ENCODE measurements around the gene ELOVL6.

Gene ELOVL6

GRCh38 chr4:110032603-110033002 is 165.8 kb downstream of the ELOVL6 start:
- DNase-seq (ENCODE audit: low read depth): no peak

DNA sequence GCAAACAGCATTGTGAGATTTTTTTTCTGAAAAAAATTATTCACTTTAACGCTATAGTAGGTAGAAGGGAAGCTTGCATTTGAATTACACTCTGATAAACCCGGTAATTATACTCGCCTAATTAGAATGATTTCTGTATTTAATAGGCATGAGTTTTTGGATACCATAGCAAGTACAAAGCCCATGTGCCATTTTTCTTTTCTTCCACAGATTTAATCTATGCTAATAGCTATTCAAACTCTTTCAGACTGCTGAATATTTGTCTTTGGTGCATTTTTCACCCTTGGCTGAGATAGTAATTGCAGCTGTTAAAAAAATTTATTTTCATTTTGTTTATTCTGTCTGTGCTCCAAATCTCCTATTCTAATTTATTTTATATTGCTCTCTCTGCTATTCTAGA is 172.7 kb downstream of the ELOVL6 start:
- DNase-seq (ENCODE audit: low read depth): no peak

GRCh38 chr4:110025056-110025455 is 173.4 kb downstream of the ELOVL6 start:
- DNase-seq (ENCODE audit: low read depth): no peak

- no peak for DNase-seq (ENCODE audit: low read depth)
These were observed 176.0 kb downstream of the ELOVL6 start for GRCh38 chr4:110022457-110022856.

DNA sequence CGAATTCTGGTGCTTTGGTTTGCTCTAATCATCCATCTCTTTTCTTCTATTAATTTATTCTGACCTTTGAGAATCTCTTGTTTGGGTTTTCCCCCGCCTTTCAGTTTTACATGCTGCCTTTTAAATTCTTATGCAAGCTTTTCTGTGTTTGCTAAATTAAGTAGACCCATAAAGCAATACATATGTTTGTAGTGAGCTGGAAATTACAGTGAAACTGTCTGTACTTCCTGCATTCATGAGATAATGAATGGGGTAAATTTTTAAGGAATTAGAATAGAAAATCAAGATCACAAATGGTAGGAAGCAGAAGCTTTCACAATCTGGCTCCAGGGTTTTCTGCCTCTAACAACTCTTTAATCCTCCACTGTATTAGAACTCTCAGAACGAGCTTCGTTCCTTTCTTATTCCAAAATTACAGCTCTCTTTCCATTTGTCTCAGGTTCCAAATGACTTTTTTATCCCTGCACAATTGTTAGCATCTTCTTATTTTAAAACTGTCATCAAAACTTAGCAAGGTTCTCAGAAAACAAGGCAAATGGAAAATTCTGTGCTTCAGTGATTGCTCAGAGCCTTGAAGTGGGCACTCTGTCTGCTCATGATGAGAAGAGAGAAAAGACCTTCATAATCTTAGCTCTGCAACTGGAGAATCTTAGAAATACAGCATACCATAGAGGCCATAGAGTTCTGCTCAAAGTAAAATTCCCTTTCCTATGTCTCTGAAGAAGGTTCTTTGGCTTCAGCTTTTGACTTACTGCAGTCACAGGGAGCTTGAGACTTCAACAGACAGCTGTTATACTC is 177.6 kb downstream of the ELOVL6 start:
- no peak for DNase-seq (ENCODE audit: low read depth)

DNA sequence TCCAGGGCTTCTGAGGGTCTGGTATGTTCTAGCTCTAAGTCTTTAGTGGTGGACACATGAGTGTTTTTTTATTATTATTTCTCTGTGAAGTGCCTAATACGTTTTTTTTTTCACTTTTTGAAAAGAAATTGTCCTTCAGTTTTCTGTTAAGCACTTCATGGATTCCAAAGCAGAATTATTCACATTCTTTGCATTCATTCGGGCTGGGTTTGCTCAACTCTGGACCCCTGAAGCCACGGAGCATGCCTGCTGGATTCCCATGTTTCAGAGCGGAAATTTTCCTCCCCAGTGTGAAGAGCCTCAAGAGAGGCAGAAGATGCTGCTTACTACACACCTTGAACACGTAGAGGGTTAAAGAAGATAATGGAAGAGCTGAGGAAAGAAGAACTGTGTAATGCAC is 178.3 kb downstream of the ELOVL6 start:
- DNase-seq (ENCODE audit: low read depth): no peak

DNA sequence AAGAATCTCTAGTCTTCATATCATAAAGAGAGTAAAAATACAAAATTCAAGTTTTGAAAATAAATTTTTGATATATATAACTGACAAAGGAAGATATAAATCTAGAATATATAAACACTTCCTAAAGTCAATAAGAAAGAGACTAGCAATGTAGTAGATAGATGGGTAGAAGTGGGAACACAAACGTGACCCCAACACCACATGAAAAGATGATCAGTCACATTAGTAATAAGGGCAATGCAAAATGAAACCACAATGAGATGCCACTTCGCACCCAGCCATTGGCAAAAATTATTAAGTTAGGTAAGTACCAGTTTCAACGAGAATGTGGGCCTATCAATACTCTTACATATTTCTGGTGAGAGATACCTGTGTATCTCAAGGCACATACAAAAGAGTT is 179.3 kb downstream of the ELOVL6 start:
- DNase-seq (ENCODE audit: low read depth): no peak

DNA sequence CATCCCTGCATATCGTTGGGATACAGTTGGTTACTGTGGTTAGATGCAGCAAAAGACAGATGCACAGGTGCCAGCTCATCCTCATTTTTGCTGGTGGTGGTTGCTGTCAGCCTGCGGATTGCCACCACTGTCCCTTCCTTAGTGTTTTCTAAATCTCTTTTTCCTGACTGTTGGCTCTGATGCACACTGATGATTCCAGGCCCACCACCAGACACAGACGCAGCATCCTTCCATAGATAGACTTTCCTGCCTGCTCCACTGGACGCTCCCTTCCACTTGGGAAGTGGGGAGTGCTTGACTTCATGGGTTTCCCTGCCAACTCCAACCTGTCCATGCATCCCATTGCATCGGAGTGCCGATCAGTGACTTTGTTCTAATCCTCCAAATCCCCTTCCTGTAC is 184.2 kb downstream of the ELOVL6 start:
- DNase-seq (ENCODE audit: low read depth): no peak

DNA sequence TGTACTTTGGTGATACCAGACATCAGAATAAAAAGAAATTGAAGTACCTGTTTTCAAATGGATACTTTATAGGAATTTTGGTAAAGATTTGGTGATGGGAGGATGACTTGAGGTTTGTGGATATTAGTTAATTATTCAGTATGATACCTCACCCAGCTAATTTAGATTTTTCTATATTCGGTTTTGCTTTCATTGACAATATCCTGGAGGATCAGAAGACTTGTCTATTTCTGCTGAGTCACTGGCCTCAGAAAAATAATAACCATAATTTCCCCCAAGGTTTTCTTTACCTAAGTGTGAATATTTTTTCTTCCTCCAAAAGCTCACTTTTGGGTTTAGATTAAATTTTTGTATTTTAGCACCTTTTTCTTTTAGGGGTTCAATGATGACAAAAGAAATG is 185.5 kb downstream of the ELOVL6 start:
- no peak for DNase-seq (ENCODE audit: low read depth)

- no peak for DNase-seq (ENCODE audit: low read depth)
These were observed 187.6 kb downstream of the ELOVL6 start for GRCh38 chr4:110010797-110011196.

DNA sequence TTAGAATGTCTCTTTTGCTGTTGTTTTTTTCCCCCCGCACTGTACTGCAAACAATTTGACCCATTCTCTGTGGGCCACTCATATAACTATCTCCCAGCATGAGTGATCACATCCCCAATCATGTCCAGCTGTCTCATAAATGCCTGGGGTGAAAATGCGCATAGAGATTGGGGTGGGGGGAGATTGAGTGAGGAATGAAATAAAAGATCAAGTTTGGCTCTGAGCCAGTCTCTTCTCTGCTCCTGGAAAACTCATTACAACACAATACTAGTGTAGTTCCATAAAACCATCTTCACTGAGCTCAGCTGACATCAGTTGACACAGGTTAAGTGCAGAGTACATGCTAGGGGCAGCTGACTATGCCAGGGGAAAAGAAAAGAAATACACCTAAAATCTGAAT is 188.9 kb downstream of the ELOVL6 start:
- no peak for DNase-seq (ENCODE audit: low read depth)

DNA sequence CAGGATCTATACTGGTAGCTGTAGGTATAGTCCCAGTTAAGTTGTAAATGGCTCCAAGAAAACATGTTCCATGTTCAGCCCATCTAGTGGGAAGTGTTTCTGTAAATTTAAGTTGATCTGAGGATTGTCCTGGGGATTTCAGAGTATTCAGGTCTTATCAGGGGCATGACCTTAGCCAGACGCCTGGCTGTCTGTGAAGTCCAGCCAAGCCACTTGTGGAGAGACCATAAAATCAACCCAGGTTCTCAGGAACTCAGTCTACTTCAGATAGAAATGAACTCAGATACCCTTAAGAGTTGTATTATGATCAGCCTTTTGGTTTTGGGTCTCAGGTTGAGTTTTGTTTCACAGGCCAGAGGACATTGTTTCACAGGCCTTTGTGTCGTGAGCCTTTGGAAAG is 189.9 kb downstream of the ELOVL6 start:
- no peak for DNase-seq (ENCODE audit: low read depth)

- no peak for DNase-seq (ENCODE audit: low read depth)
These were observed 191.2 kb downstream of the ELOVL6 start for GRCh38 chr4:110007217-110007616.

DNA sequence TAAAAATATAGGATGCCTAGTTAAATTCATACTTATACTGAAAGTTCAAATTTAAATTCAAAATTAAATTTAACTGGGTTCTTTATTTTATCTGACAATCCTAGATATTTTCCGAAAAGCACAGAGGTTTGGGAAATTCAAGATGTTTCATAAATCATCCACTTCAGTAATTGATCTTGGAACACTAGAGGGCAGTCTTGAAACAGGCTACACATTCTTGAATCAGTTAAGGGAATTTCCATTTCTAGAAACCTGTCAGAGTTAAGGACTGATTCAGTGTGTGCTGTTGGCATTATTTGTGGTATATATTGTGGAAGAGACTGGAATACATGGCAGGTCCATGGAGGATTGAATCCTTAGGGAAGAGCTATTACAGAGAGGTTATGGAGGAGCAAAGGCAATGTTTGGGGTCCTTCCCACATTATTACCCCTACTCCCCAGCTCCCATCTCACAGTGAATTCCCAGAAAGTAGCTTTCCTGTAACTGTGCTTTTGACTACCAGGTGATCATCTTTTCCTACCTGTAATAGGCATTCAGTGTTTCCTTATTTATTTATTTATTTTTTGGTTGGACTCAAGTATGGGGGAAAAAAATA is 192.9 kb downstream of the ELOVL6 start:
- no peak for DNase-seq (ENCODE audit: low read depth)

GRCh38 chr4:110004556-110004955 is 193.9 kb downstream of the ELOVL6 start:
- DNase-seq (ENCODE audit: low read depth): no peak

GRCh38 chr4:110003401-110004187 is 194.8 kb downstream of the ELOVL6 start:
- no peak for DNase-seq (ENCODE audit: low read depth)

- no peak for DNase-seq (ENCODE audit: low read depth)
These were observed 196.1 kb downstream of the ELOVL6 start for GRCh38 chr4:110002326-110002725.

DNA sequence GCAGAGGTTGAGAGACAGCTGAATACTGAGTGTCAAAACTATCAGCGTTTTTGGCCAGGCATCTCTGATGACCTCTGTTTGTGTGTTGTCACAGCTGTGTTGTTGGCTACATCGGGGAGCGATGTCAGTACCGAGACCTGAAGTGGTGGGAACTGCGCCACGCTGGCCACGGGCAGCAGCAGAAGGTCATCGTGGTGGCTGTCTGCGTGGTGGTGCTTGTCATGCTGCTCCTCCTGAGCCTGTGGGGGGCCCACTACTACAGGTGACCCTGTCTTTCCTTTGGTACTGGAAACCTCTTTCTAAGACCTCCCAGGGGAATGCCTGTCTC is 198.9 kb downstream of the ELOVL6 start:
- no peak for DNase-seq (ENCODE audit: low read depth)

GRCh38 chr4:109998867-109999584 is 199.4 kb downstream of the ELOVL6 start:
- no peak for DNase-seq (ENCODE audit: low read depth)

DNA sequence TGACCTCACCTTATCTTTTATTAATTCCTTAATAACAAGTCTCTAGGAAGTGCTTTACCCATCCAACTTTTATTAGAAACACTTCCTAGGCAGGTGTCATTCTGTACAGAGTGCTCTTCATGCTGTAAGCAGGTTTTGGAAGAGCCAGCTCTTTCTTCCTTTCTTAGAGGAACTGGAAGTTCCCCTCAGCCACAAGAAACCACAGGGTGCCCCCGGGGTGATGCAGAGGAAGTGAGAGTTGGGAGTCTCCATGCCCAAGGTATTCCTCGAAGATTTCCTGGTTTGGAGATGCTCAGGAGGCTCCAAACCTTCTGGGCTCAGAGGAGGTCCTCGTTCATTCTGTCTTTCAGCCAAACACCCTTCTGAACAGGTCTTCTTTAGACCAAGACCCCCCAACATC is 201.9 kb downstream of the ELOVL6 start:
- no peak for DNase-seq (ENCODE audit: low read depth)
